Right renal cortex interstitium (tissue), 3 donors: ENCODE data around the gene HIGD1A. TPM values are rescaled to one million over a fixed set of nuclear protein-coding genes. Genes with fewer than 3 reads are reported as not detected.
A peak's percentile ranks its signal among the peaks of the same experiment; 100 is the strongest.

Source experiments
- DNase-seq, 3 donors: peaks; one replicate each; pipeline ENCODE4 v3.0.0-alpha.2; 2013; ENCODE audit warnings: low read depth in 3 of 3, low spot score in 2 of 3
- polyA plus RNA-seq, 3 donors: library from polyadenylated mRNA; unstranded; fragments of 120-200 nt; gene quantifications; one replicate each; pipeline ENCODE4 v1.2.1, GENCODE V29; 2013; ENCODE audit not compliant: insufficient read length in 3 of 3

The HIGD1A gene
- 100 to 1,000 TPM; 168 to 202 (median 185) TPM for polyA plus RNA-seq

- DNase-seq: peak; percentile 81 to 92 (median 86)
Measured at GRCh38 chr3:42804106-42804830, at the start of gene HIGD1A. HIGD1A (minus strand) TSS chr3:42804490; CDS start chr3:42794253, 10,237 bp downstream.

- DNase-seq: no peak
Measured at GRCh38 chr3:42853739-42854302, 49.5 kb upstream of the HIGD1A start.

- DNase-seq: no peak
Measured at GRCh38 chr3:42853056-42853455, 48.8 kb upstream of the HIGD1A start.

DNA sequence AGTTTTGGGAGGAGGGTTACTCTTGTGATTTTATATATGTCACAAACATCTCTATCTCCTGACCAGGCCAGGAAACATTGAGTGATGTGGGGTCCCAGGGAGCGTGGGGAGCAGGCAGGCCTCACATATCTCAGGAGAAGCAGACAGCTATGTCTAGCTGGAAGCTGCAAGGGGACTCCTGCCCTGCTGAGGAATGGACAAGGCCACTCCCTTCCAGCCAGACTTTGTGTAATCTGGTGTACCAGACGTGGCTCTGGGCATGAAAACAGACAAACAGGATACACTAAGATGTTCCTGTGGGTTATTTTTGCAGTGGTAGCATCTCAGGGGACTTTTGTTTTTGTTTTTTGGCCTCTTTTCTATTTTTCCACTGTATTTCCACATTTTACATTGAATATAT lies 48.2 kb upstream of the HIGD1A start:
- no peak for DNase-seq

GRCh38 chr3:42851228-42851834 lies 47.0 kb upstream of the HIGD1A start:
- DNase-seq: no peak

- no peak for DNase-seq
Measured at GRCh38 chr3:42850263-42850662, 46.0 kb upstream of the HIGD1A start.

DNA sequence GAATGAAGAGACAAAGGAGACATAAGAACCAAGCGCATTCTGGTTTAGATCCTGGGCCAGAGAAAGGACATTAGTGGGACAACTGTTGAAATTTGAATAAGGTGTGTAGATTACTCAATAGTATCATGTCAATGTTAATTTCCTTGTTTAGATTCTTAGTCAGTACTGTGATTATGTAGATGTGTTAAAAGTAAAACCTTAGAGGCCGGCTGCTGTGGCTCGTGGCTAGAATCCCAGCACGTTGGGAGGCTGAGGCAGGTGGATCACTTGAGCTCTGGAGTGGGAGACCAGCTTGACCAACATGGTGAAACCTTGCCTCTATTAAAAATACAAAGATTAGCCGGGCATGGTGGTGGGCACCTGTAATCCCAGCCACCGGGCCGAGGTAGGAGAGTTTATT lies 44.7 kb upstream of the HIGD1A start:
- DNase-seq: no peak

DNA sequence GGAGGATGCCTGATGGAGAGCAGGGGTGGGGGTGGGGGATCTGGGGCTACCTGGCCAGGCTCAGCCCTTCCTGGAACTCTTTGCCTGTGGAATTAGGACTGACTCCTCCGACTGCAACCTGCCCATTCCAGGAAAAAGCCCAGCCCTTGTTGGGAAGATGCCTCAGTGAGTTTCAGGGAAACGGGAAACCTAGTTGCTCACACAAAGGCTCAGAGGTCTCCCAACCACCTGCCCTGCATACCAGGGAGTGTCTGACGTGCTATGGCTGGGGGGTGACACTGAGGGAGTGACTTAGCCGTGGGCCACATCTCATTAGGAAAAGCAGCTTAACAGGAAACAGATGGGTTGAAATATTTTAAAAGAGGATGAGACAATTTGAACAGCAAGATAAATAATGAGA lies 43.4 kb upstream of the HIGD1A start:
- no peak for DNase-seq

GRCh38 chr3:42846685-42847522 lies 42.6 kb upstream of the HIGD1A start:
- DNase-seq: no peak

DNA sequence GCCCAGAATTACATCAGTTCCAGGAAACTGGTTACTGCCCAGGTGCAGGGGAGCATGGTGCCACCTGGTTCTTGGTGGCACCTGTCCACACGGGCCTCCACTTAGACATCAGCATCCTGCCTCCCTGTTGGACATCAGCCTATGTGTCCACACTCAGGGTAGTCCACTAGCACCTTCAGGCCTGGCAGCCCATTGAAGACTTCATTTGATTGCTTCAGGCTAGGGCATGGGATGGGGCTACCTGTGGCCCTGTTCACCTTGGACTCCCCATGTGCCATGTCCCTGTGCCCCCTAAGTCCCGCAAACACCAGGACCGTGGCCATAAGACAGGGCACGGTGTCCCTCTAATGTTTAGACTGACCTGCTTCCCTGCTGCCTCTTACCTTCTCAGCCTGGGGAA lies 40.5 kb upstream of the HIGD1A start:
- DNase-seq: no peak

DNA sequence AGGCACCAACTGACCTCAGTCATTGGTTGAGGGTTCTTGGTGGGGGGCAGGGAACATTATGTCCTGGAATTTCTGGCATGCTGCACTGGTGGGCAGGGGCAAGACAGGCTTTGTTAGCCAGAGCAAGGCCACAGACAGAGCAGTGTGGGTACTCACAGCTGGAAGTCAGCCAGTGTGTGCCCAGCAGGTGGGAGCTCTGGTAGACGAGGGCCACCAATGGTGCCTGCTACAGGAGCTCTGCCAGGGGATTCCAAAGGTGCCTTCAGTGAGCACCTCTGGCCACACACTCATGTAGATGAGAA lies 40.1 kb upstream of the HIGD1A start:
- DNase-seq: no peak

DNA sequence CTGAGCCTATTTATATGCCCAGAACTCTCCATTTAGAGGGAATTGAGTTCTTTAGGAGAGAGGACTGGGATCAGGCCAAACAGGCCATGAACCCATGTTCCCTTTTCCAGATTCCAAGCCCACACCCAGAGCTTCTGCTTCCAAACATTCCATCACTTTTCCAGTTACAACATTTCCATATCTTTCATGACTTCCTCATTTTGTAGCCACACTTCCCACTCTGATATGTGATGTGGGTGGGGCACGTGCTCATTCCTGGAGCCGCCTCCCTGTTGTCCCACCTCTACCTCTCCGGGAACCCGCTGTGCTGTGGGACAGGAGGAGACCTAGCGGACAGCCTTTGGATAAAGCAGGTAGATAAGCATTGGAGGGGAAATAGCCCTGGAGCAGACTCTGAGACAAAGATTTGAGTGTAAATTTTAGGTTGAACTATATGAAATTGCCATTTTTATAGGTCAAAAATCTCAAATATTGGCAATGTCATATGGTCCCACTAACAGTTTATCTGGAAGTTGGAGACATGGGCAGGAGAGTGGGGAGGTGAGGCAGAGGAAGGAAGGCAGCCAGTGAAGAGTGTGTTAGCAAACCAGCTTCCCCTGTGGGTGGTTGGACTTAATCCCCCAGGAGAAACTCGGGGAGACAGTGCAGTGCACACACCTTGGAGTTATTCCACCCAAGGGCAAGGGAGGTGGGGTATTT lies 39.6 kb upstream of the HIGD1A start:
- DNase-seq: no peak

DNA sequence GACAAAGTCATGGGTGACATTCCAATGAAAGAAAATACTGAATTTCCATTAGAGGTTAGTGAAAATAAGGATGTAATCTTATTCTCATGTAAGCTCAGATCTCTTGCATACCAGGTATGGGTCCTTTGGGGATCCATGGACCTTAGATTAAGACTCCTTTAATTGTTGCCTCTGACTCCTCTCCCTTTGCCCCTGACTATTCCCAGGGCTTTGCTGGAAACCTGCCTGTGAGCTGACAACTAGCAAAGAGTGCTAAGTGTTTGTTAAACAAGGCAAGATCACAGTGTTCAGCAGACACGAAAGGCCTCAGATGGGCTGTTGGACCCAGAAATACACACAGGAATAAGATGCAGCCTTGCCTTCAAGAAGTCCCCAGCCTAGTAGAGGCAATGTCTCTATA lies 37.0 kb upstream of the HIGD1A start:
- no peak for DNase-seq

DNA sequence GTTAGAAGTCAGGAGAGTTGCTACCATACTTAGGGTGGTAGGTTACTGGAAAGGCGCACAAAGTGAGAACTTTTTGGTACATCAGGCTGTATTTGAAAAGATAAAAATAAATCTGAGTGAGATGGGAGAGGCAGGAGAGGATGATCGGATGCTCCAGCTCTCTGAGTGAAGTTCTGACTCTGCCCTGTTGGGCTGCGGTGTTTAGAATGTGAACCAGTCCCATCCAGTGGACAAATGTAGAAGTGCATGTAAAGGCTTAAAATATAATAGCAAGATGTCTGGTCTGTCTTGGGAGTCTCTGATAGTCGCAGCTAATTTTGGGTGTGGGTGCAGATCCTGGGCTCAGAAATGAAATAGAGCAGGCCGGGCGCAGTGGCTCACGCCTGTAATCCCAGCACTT lies 35.3 kb upstream of the HIGD1A start:
- no peak for DNase-seq

DNA sequence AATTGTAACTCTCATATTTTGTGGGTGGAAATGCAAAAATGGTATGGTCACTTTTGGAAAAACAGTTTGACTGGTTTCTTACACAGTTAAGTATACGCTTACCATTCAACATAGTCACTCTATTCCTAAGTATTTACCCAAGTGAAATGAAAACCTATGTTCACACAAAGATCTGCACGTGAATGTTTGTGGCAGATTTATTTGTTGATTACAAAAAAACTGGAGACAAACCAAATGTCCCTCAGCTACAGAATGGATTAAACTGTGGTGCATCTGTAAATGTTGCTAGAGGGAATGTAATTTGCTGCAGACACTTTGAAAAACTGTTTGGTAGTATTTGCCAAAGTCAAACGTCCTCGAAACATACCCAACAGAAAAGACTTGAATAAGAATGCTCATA lies 34.3 kb upstream of the HIGD1A start:
- DNase-seq: no peak

DNA sequence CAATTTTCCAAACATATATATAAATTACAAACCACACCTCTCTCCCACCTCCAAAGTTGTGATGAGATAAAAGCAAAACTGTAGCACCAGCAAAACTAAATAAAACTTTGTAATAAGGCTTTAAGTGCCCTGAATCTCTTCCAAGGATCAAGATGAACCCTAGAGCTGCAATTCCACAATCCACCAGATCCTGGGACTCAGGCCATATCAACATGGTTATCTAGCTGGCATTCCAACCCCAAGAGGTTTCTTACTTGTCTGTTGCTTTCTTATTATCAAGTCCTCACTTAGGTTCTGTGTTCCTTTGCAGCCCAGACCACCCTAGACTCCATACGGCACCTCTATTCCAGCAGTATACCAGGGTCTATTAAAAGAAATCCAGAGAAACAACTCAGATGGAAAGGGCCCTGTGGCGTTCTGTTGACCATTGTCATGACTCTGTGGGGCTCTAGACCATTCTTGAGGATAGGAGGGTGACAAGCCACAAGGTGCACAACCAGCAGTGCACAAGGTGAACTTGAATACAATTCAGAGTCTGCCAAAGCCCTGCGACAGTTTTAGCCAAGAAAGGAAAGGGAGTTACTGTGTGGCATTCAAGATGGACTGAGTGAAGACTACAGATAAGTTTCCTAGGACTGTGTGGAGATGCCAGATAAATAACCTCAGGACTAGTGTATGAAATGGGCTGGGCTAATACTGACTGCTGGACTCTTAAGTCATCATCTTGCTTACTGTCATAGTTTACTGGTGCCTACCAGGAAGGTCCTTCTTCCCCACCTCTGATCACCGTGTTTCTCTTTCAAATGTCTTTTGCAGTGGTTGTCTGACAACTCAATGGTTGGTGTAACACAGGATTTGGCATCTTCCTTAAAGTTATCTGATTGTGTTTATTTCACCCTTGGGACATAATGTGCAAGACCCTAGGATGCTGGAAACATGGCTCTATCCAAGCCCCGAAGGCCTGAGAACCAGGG lies 32.1 kb upstream of the HIGD1A start:
- DNase-seq: no peak

GRCh38 chr3:42831321-42831713 lies 27.0 kb upstream of the HIGD1A start:
- peak in 1 of 3 donors; percentile 48 for DNase-seq

- DNase-seq: no peak
Measured at GRCh38 chr3:42830437-42831320, 26.4 kb upstream of the HIGD1A start.
